ENCODE measurements around the gene TMEM11.
"Not testable (repeated sequence)": the region's sequence is repeated elsewhere in the genome, so short reads cannot be mapped to it uniquely, and the experiment has no call there.

Gene TMEM11

GRCh38 chr17:21199856-21200255 lies 14.1 kb downstream of the TMEM11 start:
- no peak for DNase-seq (ENCODE audit: low spot score)
- TF ChIP-seq, protein P1, sequence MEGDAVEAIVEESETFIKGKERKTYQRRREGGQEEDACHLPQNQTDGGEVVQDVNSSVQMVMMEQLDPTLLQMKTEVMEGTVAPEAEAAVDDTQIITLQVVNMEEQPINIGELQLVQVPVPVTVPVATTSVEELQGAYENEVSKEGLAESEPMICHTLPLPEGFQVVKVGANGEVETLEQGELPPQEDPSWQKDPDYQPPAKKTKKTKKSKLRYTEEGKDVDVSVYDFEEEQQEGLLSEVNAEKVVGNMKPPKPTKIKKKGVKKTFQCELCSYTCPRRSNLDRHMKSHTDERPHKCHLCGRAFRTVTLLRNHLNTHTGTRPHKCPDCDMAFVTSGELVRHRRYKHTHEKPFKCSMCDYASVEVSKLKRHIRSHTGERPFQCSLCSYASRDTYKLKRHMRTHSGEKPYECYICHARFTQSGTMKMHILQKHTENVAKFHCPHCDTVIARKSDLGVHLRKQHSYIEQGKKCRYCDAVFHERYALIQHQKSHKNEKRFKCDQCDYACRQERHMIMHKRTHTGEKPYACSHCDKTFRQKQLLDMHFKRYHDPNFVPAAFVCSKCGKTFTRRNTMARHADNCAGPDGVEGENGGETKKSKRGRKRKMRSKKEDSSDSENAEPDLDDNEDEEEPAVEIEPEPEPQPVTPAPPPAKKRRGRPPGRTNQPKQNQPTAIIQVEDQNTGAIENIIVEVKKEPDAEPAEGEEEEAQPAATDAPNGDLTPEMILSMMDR (IDR thresholded peaks at IDR 0.05; ENCODE audit: extremely low read depth, missing control alignments), result no peak

DNA sequence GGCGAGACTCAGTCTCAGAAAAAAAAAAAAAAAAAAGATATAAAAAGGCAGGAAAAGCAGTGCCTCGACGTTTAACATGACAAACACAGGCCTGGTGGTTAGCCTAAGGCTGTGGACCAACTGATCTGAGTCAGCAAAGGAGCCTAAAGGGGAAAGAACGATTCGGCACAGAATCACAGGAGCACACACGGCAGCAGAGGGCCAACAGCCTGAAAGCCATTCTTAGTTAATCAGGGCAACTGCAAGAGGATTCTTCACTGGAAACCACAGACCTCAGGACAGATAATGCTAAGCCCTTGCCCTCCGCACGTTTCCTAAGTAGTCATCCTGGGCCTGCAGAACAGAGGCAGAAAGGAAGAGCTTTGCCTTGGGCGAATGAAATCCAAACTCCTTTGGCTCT lies 14.7 kb downstream of the TMEM11 start:
- TF ChIP-seq, protein P1 (IDR thresholded peaks at IDR 0.05; ENCODE audit: extremely low read depth, missing control alignments), result no peak
- no peak for DNase-seq (ENCODE audit: low spot score)

GRCh38 chr17:21198411-21198810 lies 15.6 kb downstream of the TMEM11 start:
- TF ChIP-seq, protein P1 (IDR thresholded peaks at IDR 0.05; ENCODE audit: extremely low read depth, missing control alignments), result no peak
- no peak for DNase-seq (ENCODE audit: low spot score)

DNA sequence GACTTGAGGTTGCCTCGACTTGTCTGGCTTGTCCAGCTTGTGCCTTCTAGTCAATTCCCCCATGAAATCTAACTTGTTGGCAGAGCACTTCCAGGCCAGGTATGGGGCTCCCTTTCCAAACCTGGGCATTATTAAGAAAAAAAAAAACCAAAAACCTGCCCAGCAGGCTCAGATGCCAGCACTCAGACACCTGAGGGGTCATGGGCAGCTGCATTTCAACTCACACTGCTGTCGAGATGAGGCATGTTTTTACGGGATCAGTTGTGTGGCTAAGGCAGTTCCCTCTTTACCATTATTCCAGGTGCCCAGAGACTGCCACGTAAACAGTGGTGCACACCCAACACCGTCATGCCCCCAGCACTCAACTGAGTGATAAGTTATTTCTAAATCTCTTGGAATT lies 17.8 kb downstream of the TMEM11 start:
- TF ChIP-seq, protein P1 (IDR thresholded peaks at IDR 0.05; ENCODE audit: extremely low read depth, missing control alignments), result no peak
- DNase-seq (ENCODE audit: low spot score), result no peak

- no peak for DNase-seq (ENCODE audit: low spot score)
- TF ChIP-seq, protein P1 (IDR thresholded peaks at IDR 0.05; ENCODE audit: extremely low read depth, missing control alignments), result no peak
These were observed 19.3 kb downstream of the TMEM11 start for GRCh38 chr17:21194703-21195102.

DNA sequence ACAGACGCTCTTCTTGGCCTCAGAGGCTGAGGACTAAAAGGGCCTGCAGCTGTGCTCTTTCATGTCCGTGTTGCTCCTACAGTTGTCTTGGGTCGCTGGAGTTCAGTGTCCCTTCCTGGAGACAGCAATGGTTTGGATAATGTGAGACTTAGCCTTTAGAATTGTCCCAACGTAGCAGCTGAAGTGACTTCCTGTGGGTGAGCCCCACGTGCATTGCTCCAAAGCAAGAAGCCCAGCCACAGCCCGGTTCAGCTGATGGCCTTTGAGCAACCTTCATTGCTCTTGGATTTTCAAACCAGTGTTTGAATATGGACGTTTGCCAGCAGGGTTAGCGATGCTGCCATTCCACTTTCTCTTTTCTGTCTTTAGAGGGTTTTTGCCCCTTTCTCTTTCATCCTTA lies 19.7 kb downstream of the TMEM11 start:
- TF ChIP-seq, protein P1 (IDR thresholded peaks at IDR 0.05; ENCODE audit: extremely low read depth, missing control alignments), result no peak
- DNase-seq (ENCODE audit: low spot score), result no peak

- DNase-seq (ENCODE audit: low spot score), result no peak
- TF ChIP-seq, protein P1 (IDR thresholded peaks at IDR 0.05; ENCODE audit: extremely low read depth, missing control alignments), result no peak
These were observed 20.9 kb downstream of the TMEM11 start for GRCh38 chr17:21193031-21193430.

GRCh38 chr17:21192414-21192813 lies 21.5 kb downstream of the TMEM11 start:
- DNase-seq (ENCODE audit: low spot score), result not testable (repeated sequence)
